Psoas muscle (tissue), 8 donors: ENCODE data around the gene EPS8L3. TPM values are rescaled to one million over a fixed set of nuclear protein-coding genes. Genes with fewer than 3 reads are reported as not detected.

Experiments
- ATAC-seq, 4 donors: fragments of 200-7000 bp; cut with Tn5 transposase; one replicate each; pipeline ENCODE4 v1.9.1; 2020; ENCODE audit warnings: moderate library complexity in 3 of 4, mild to moderate bottlenecking in 2 of 4
- DNase-seq, 2 donors: peaks; one replicate each; pipeline ENCODE4 v3.0.0-alpha.2; 2020
- H3K27ac ChIP-seq: fragments of 200-600 bp; one replicate; pipeline ENCODE4 v1.8.0; 2022
- H3K27me3 ChIP-seq, 3 donors: fragments of 200-600 bp in 1 of 3; one replicate each; pipeline versions ENCODE4 v1.6.1 to v1.8.0; 2013 to 2022; ENCODE audit warnings: low read length in 2 of 3, mild to moderate bottlenecking in 2 of 3, moderate library complexity in 1 of 3; ENCODE audit not compliant: insufficient read depth in 3 of 3
- H3K36me3 ChIP-seq, 2 donors: fragments of 200-600 bp in 1 of 2; one replicate each; pipeline versions ENCODE4 v1.6.1 to v1.8.0; 2013 to 2022; ENCODE audit warnings: low read depth in 1 of 2, mild to moderate bottlenecking in 1 of 2, moderate library complexity in 1 of 2; ENCODE audit not compliant: insufficient read depth in 1 of 2
- H3K4me1 ChIP-seq: fragments of 200-600 bp; one replicate; pipeline ENCODE4 v1.8.0; 2022
- H3K4me3 ChIP-seq: fragments of 200-600 bp; one replicate; pipeline ENCODE4 v1.8.0; 2022; ENCODE audit warnings: mild to moderate bottlenecking
- H3K9me3 ChIP-seq: fragments of 200-600 bp; one replicate; pipeline ENCODE4 v1.8.0; 2022
- CTCF ChIP-seq: fragments of 200-600 bp; IDR thresholded peaks from one replicate; pipeline ENCODE4 v1.8.0; 2022; ENCODE audit warnings: antibody characterized with exemption
- WGBS, 3 donors: extraction: QIAGEN DNeasy Blood & Tissue Kit; methylation state at CpG; one replicate each; pipeline versions ENCODE4 v1.1.6 to v1.1.7; 2013; 5-methylcytosine and 5-hydroxymethylcytosine counted together
- intact Hi-C, 2 donors: fragments of 100-400 bp; cut with DNase I; formaldehyde crosslinking; loops; one replicate each; pipeline versions ENCODE4 v1.11.0 to v1.14.2; 2022
- long read RNA-seq, 2 donors: library from polyadenylated mRNA; unstranded; transcript quantifications; one replicate each; pipeline ENCODE4 v2.0.0, GENCODE V29; 2021
- polyA plus RNA-seq, 3 donors: library from polyadenylated mRNA; stranded (reverse); fragments of 200-250 nt; gene quantifications; one replicate each; pipeline ENCODE4 v1.2.3, GENCODE V29; 2013
- total RNA-seq, 4 donors: library from RNA; stranded (reverse); fragmentation: NEBNext Ultra II Directional in 2 of 4; extraction: Animal tissue kit (Norgen Biotek cat#: 25700) in 2 of 4; gene quantifications; one replicate each; pipeline versions ENCODE4 v1.2.1 to v1.2.4, GENCODE V29; 2021 to 2023
- donor health status: healthy with polysubstance abuse.
- donor health status: DM: no; HTN: no; CAD: no; lungs with moderate emphysema.
- donor health status: Bipolar disorder and iron deficiency.
- donor health status: healthy.
- donor health status: DM: yes; HTN: yes; CAD: no.
- donor health status: DM: no; HTN: no; CAD: no.
- donor health status: DM: no; HTN: no; CAD: no.
- donor health status: DM: yes; HTN: yes; CAD: no.

The EPS8L3 gene, protein sequence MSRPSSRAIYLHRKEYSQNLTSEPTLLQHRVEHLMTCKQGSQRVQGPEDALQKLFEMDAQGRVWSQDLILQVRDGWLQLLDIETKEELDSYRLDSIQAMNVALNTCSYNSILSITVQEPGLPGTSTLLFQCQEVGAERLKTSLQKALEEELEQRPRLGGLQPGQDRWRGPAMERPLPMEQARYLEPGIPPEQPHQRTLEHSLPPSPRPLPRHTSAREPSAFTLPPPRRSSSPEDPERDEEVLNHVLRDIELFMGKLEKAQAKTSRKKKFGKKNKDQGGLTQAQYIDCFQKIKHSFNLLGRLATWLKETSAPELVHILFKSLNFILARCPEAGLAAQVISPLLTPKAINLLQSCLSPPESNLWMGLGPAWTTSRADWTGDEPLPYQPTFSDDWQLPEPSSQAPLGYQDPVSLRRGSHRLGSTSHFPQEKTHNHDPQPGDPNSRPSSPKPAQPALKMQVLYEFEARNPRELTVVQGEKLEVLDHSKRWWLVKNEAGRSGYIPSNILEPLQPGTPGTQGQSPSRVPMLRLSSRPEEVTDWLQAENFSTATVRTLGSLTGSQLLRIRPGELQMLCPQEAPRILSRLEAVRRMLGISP
- total RNA-seq (under 1 TPM in 1 of 4 donors, not detected in 3; 0.64 TPM), polyA plus RNA-seq (under 1 TPM in 2 of 3 donors, not detected in 1; 0.03 to 0.57 TPM)
- long read RNA-seq, donor 1, result 0 reads
- long read RNA-seq, donor 2, result 0 reads

GRCh38 chr1:109763646-109764415, at the start of gene EPS8L3:
Gene EPS8L3, minus strand, starts transcription at chr1:109763923. Its CDS starts 2,174 bp downstream, at chr1:109761749.
- Histone ChIP-seq H3K27me3 (no peaks in the 10 kb centered on the region), H3K4me3 (no peak within 1 kb of the TSS), H3K9me3 (no peaks in the 10 kb centered on the region), H3K4me1 (no peaks in the 10 kb centered on the region), H3K36me3 (no peaks in the 10 kb centered on the region), H3K27ac (no peak within 1 kb of the TSS)
- 79 to 97% (median 92%) methylated on average over 11 of the region's 11 CpGs for WGBS, 3 donors
- ATAC-seq (no peak), DNase-seq (peak in 1 of 2 donors; percentile 45)
- no peak for TF ChIP-seq CTCF
- intact Hi-C loops, result loop anchor here in 1 of 2 donors (10.0 kb wide), 1 partner anchor 59 kb away; no protein-coding TSS in a partner anchor

GRCh38 chr1:109812691-109813393, 49.1 kb upstream of the EPS8L3 start:
- Histone ChIP-seq H3K4me1 (no peaks in the 10 kb centered on the region), H3K4me3 (no peak overlapping the region), H3K27ac (no peak overlapping the region), H3K36me3 (no peaks in the 10 kb centered on the region), H3K9me3 (peaks cover 4% of the 10 kb centered on the region), H3K27me3 (no peaks in the 10 kb centered on the region)
- intact Hi-C loops, result no loop called here
- ATAC-seq (no peak), DNase-seq (no peak)
- WGBS, 3 donors, result 86 to 95% (median 89%) methylated on average over 1 of the region's 1 CpG
- TF ChIP-seq CTCF, result no peak

GRCh38 chr1:109808703-109809102, 45.0 kb upstream of the EPS8L3 start:
- no peak overlapping the region for H3K4me3 ChIP-seq
- DNase-seq (no peak), ATAC-seq (no peak)

More at GRCh38 chr1:109808703-109809102, 45.0 kb upstream of the EPS8L3 start:
- no peaks in the 10 kb centered on the region for H3K9me3 ChIP-seq
- intact Hi-C loops, result no loop called here
- WGBS, 3 donors, result 94 to 98% (median 97%) methylated on average over 6 of the region's 6 CpGs
- H3K4me1 ChIP-seq, result peaks cover 20% of the 10 kb centered on the region
- H3K27me3 ChIP-seq, result no peaks in the 10 kb centered on the region
- no peak overlapping the region for H3K27ac ChIP-seq
- H3K36me3 ChIP-seq, result no peaks in the 10 kb centered on the region
- TF ChIP-seq CTCF, result no peak
